WERI-Rb-1 (cell line): Measurements from ENCODE around the gene WDFY3.

ENCODE experiments used
- DNase-seq: peaks from one replicate; pipeline ENCODE4 v3.0.0-alpha.2; 2020
- H3K27ac ChIP-seq: fragments of 250-450 bp; sonication (Bioruptor Pico); 2 replicates; pipeline ENCODE4 v1.5.1; 2020; ENCODE audit warnings: mild to moderate bottlenecking, moderate library complexity
- H3K27me3 ChIP-seq: fragments of 250-450 bp; sonication (Bioruptor Pico); 2 replicates; pipeline ENCODE4 v1.5.1; 2021; ENCODE audit warnings: mild to moderate bottlenecking, low read depth, moderate library complexity; ENCODE audit not compliant: insufficient read depth, severe bottlenecking
- H3K36me3 ChIP-seq: fragments of 250-450 bp; sonication (Bioruptor Pico); 2 replicates; pipeline ENCODE4 v1.5.1; 2020; ENCODE audit warnings: mild to moderate bottlenecking, moderate library complexity
- H3K4me3 ChIP-seq: 2 replicates; pipeline ENCODE4 v1.5.1; 2011; ENCODE audit warnings: low read depth, mild to moderate bottlenecking, control low read depth, low read length
- H3K9me3 ChIP-seq: fragments of 250-450 bp; sonication (Bioruptor Pico); 2 replicates; pipeline ENCODE4 v1.5.1; 2021; ENCODE audit warnings: mild to moderate bottlenecking, moderate library complexity; ENCODE audit not compliant: severe bottlenecking
- CTCF ChIP-seq: IDR thresholded peaks from 2 replicates; pipeline ENCODE4 v1.5.1; 2011; ENCODE audit warnings: low read depth, mild to moderate bottlenecking, control low read depth, inconsistent platforms, low read length

WDFY3 gene

GRCh38 chr4:84631573-84631972 lies 334.9 kb downstream of the WDFY3 start:
- no peaks in the 10 kb centered on the region for H3K9me3 ChIP-seq
- H3K27ac ChIP-seq, result no peak overlapping the region
- no peak overlapping the region for H3K4me3 ChIP-seq
- TF ChIP-seq CTCF, result no peak
- no peaks in the 10 kb centered on the region for H3K36me3 ChIP-seq
- DNase-seq, result no peak
- H3K27me3 ChIP-seq, result no peaks in the 10 kb centered on the region

GRCh38 chr4:84626673-84627072 lies 339.8 kb downstream of the WDFY3 start:
- H3K27me3 ChIP-seq, result no peaks in the 10 kb centered on the region
- no peaks in the 10 kb centered on the region for H3K36me3 ChIP-seq
- H3K9me3 ChIP-seq, result no peaks in the 10 kb centered on the region
- H3K4me3 ChIP-seq, result no peak overlapping the region
- H3K27ac ChIP-seq, result no peak overlapping the region
- no peak for TF ChIP-seq CTCF
- DNase-seq, result no peak

- Histone ChIP-seq H3K27ac (no peak overlapping the region), H3K27me3 (no peaks in the 10 kb centered on the region), H3K9me3 (no peaks in the 10 kb centered on the region), H3K4me3 (no peak overlapping the region), H3K36me3 (no peaks in the 10 kb centered on the region)
- TF ChIP-seq CTCF, result no peak
- DNase-seq, result no peak
Observed at GRCh38 chr4:84623661-84624060, 342.8 kb downstream of the WDFY3 start.

GRCh38 chr4:84622959-84623358 lies 343.5 kb downstream of the WDFY3 start:
- no peak for TF ChIP-seq CTCF
- Histone ChIP-seq H3K27ac (no peak overlapping the region), H3K36me3 (no peaks in the 10 kb centered on the region), H3K9me3 (no peaks in the 10 kb centered on the region), H3K4me3 (no peak overlapping the region), H3K27me3 (no peaks in the 10 kb centered on the region)
- DNase-seq, result no peak
